Tongue (tissue), 2 donors: ENCODE measurements around the gene MAPK11. TPM values are rescaled to one million over a fixed set of nuclear protein-coding genes. Genes with fewer than 3 reads are reported as not detected.

Experiments used
- DNase-seq: peaks from one replicate; pipeline ENCODE4 v3.0.0-alpha.2; 2015
- total RNA-seq: library from RNA; depleted of rRNA; stranded (reverse); fragments of >200 nt; gene quantifications from one replicate; pipeline ENCODE4 v1.2.3, GENCODE V29; 2014

The MAPK11 gene
- total RNA-seq, result 4.0 TPM

DNA sequence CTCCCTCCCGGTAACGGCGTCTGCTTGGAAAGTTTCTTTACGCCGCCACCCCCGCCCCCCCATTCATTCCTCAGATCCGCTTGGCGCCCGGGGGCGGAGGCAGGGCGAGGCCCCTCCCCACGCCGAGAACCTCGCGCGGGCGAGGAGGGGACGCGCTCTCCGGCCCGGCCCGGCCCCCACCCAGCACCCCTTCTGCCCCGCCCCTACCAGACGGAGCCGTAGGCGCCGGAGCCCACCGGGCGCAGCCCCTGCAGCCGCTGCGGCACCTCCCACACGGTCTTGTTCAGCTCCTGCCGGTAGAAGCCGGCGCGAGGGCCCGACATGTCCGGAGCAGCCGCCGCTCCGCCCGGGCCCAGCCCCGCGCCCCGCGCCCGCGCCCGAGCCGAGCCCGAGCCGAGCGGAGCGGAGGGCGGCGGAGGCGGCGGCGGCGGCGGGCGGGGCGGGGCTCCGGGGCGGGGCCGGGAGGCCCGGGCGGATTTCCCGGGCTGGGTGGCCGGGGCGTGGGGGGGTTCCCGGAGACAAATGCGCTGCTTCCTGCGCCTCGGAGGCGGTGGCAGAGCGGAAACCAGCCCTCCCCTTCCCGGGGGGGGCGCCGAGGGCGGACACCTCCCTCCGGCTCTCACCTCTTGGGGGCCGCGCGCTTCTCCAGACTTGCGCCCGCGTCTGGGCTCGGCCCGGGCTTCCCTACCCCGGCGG is at the start of gene MAPK11:
Gene MAPK11 (minus strand): TSS at position 411 of the 696 bp plus-strand sequence. CDS start 88 bp downstream, at position 323.
- DNase-seq, result no peak

DNA sequence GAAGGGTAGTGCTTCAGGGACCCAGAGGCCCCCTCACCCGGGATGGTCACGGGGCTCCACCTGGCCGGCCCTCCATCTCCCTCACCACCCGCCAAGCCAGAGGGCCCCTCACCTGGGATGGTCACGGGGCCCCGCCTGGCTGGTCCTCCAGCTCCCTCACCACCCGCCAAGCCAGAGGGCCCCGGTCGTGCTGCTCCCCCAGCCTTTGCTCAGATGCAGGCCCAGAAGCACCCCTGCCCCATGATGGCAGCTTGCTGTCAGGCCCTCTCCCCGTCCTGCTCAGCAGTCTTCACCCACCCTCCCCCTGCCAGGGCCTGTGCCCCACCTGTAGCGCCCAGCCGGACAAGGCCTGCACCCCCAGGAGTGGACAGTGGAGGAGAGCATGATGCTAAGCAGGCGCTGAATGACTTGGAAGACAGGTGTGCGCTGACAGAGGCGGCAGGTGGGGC is 49.3 kb upstream of the MAPK11 start:
- DNase-seq, result no peak

GRCh38 chr22:50318698-50319411 is 48.7 kb upstream of the MAPK11 start:
- DNase-seq, result no peak

DNA sequence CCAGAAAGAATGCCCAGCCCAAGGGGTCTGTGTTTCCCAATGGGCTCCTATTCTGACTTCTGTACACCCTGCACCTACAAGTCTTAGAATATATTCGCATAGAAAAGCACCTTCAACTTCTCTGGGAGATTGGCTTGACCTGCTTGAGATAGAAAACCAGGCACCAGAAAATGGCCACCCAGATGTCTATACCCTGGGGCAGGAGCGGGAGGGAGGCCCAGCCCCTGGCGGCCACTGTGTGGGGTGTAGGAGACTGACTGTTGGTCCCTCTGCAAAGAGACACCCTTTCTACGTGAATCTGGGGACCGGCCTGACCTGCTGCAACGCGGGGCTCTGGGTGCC is 48.1 kb upstream of the MAPK11 start:
- DNase-seq, result no peak

DNA sequence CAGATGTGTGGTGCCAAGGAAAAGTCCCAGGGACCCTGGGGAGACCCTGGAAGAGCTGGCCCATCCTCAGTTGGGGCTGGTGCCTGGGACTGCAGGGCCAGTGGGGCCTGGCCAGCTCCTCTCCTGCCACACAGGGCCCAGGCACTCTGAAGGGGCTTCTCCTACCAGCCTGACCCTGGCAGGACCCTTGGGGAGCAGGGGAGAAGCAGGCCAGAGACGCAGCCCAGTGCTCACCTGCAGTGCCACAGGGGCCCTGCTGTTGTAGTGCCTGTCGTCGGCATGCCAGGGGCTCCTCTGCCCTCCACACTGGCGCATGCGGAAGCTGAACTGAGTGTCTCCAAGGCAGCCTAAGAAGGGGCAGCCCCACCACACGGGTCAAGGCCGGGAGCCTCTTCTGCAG is 47.5 kb upstream of the MAPK11 start:
- no peak for DNase-seq

- DNase-seq, result no peak
Measured at GRCh38 chr22:50317178-50317577, 47.0 kb upstream of the MAPK11 start.

DNA sequence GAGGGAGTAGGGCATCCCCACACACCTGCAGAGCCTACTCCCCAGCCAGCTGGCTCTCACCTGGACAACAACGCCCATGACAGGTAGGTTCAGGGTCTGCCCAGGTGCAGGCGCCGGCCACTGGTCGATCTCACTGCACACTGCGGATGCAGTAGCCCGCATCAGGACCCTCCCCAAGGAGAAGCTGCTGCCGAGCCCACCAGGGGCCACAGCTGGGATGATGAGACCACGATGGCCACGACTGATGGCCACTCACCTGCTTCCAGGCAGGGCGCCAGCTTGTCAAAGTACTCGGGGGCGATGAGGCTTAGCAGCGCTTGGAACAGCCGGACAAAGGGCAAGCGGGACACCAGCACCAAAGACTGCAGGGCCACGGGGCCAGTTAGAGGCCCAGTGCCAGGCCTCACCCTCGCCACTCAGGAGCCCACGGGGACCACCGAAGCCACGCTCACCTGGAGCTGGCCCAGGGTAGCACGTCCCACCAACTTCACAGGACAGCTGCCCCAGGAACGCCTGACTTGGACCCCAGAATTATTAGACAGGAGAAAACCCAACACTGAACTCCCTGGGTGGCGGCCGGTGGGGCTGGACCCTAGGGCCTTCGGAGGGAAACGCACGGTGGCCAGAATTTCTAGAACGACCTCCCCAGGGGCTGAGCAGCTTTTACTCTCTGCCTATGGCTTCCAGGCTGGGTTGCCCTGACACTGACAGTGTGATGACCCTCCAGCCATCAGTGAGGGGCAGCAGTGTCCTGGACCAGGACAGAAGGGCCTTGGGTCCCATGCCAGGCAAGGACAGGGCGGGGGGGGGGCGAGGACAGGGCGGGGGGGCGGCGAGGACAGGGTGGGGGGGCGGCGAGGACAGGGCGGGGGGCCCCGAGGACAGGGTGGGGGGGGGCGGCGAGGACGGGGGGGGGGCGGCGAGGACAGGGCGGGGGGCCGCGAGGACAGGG is 46.2 kb upstream of the MAPK11 start:
- DNase-seq, result no peak

- no peak for DNase-seq
Measured at GRCh38 chr22:50315289-50316113, 45.3 kb upstream of the MAPK11 start.

- DNase-seq, result no peak
Measured at GRCh38 chr22:50314455-50315288, 44.5 kb upstream of the MAPK11 start.

- DNase-seq, result no peak
Measured at GRCh38 chr22:50314081-50314454, 43.9 kb upstream of the MAPK11 start.

DNA sequence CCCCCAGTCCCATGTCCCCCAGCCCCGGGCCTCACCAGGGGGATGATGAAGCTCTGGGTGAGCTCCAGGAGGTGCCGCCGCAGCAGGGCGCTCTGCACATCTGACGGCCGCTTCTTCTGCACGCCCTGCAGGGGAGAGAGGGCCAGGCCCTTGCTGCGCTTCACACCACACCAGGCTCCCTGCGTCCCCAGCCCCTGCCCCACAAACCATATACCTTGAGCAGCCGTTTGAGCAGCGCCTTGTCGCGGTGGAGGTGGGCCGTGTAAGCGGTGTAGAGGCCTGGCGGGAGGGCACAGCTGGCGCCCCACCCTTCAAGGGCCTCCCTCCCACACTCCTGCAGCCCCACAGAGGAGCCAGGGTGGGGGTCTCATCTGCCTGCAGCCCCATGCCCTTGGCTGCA is 43.4 kb upstream of the MAPK11 start:
- DNase-seq, result no peak

GRCh38 chr22:50313021-50313420 is 42.8 kb upstream of the MAPK11 start:
- no peak for DNase-seq

DNA sequence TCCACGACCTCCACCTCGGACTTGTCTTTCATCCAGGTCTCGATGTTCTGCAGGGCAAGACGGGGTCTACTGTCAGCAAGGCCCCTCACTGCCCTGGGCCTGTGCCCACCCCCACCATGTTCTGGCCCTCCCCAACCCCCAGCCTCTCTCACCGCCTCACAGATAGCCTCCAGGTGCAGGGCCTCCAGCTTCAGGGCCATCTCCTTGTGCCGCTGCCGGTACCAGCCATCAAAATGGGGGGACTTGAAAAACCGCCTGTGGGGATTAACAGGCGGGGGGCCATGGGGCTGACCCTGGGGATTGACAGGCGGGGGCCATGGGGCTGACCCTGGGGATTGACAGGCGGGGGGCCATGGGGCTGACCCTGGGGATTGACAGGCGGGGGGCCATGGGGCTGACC is 42.2 kb upstream of the MAPK11 start:
- no peak for DNase-seq

DNA sequence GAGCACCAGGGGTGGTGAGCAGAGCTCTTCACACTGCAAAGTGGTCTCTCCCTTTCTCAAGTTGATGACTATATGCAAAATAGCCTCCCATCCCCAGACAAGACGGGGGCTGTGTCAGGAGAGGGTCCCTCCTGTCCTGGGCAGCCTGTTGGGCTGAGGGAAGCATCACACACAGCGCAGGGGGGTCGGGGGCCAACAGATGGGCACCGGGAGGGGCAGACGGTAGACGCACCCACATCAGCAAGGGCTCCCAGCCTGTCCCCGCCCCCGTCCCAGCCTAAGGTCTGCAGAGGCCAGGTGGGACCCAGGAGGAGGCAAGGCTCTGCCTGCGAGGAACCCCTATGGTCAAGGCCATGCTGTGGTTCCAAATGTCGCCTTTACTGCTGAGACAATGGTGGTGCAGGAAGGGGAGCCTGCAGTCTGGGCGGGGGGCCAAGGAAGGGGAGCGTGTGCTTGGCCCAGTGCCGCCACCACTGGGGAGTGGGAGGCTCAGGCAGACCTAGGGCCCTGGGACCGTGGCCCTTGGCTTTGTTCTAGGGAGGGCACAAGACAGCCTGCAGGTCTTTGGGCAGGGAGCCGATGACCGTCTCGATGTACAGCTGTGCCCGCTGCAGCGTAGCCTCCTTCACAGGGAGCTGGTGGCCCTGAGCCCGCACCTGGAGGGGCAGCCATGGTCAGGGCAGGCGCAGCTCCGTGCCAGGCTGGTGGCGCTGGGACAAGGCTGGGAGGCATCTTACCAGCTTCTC is 41.6 kb upstream of the MAPK11 start:
- no peak for DNase-seq

DNA sequence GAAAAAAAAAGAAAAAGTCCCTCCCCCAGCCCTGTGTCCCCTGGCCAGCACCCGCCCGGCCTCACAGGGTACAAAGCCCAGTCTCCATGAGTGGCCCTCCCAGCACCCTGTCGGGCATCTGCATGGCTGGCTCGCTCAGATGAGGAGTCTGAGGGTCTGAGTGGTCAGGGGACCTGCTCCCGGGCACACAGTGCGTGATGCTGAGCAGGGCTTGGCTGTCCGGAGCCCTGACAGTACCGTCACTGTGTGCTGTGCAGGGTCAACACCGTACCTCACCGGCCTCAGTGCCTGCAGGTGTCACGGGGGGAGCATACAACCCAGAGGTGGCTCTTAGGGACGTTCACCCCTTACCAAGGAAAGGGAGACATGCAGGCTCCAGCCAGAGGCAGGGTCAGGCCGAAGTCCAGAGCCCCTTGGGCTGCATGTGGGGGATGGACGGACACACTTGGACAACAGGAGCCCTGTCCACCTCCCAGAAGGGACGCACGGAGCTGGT is 40.8 kb upstream of the MAPK11 start:
- DNase-seq, result no peak

- DNase-seq, result no peak
Measured at GRCh38 chr22:50310031-50310722, 40.0 kb upstream of the MAPK11 start.

GRCh38 chr22:50309601-50309991 is 39.4 kb upstream of the MAPK11 start:
- DNase-seq, result no peak

DNA sequence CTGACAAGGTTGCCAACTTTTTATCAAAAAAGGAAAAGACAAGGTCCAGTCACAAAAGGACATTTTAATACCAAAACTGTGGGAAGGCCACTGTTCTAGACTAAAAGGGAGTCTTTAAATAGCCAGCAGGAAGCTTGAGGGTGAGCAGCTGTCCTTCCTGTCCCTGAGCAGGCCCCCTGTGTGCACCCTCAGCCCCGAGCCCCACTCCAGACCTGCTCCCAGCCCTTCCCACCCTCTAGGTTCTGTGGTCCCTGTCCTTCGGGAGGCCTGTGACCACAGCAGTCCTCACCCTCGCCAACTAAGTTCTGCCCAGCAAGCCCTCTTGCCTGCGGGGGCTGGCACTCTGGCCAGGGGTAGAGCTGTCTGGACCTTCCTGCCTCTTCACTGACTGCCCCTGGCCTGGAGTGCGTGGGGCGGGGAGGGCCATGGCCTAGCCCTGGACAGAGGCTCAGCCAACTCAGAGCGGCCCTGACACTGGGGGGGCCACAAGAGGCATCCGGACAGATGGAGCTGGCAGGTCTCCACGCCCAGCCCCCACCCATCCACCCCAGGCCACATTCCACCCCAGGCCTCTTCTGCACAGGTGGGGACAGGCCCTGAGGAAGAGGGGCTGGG is 38.9 kb upstream of the MAPK11 start:
- peak; percentile 40 for DNase-seq

DNA sequence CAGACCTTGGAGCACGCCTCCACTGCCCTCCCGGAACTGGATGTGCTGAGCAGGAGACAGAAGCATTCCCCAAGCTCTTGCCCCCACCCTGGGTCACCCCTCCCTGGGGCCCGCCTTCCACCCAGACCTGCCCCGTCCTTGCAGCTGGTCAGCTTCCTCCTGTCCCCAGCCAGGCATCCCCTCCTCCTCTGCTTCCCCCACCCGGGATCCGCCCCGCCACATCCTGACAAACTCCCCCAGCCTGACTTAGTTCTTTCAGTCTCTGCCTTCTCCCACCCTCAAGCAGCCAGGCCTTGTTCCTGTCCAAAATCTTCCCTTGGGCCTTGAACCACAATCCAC is 38.4 kb upstream of the MAPK11 start:
- peak; percentile 53 for DNase-seq
